ENCODE measurements around the gene NFIA. TPM values are rescaled to one million over a fixed set of nuclear protein-coding genes. Genes with fewer than 3 reads are reported as not detected.

NFIA gene
- total and polyA plus RNA-seq, 2 of the 13 experiments (the other 11 are each of a cell fraction or from before 2014, with no cell fraction given), result 14.7 to 28.5 TPM

DNA sequence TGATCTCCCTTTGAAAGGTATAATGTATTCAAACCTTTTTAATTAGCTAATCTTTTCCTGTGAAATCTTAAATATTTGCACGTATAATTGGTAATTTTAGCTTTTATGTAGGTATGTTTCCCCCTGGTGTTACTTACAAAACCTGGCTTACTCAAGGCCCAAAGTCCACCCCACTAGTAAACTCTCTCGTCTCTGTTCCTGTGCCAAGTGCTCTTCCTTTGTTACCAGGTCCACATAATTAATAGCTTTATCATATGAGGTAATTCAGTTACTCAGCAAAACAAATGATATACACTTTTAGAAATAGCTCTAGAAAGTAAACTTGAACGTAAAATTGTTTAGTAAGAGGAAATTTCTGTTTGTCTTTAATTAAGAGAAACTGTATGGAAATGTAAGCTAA is 36.7 kb downstream of the NFIA start (continued):
- TF ChIP-seq, protein P1, sequence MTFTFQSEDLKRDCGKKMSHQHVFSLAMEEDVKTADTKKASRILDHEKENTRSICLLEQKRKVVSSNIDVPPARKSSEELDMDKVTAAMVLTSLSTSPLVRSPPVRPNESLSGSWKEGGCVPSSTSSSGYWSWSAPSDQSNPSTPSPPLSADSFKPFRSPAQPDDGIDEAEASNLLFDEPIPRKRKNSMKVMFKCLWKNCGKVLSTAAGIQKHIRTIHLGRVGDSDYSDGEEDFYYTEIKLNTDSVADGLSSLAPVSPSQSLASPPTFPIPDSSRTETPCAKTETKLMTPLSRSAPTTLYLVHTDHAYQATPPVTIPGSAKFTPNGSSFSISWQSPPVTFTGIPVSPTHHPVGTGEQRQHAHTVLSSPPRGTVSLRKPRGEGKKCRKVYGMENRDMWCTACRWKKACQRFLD (CRISPR knock-in tag; IDR thresholded peaks at IDR 0.05; ENCODE audit: borderline replicate concordance), result no peak
- TF ChIP-seq DPF2 (CRISPR knock-in tag; IDR thresholded peaks at IDR 0.05; ENCODE audit: borderline replicate concordance, low read depth) (peak; percentile 31; the same call in 1 of the 2 replicates), ZNF792 (CRISPR knock-in tag; IDR thresholded peaks at IDR 0.05) (no peak), ZNF614 (CRISPR knock-in tag; IDR thresholded peaks at IDR 0.05; ENCODE audit: borderline replicate concordance) (peak; percentile 75; the same call in 1 of the 2 replicates), CREM (IDR thresholded peaks at IDR 0.05) (peak; percentile 75), CREM (CRISPR knock-in tag; IDR thresholded peaks at IDR 0.05) (no peak), YEATS2 (CRISPR knock-in tag; IDR thresholded peaks at IDR 0.05; ENCODE audit: borderline replicate concordance) (no peak; the same call in 1 of the 2 replicates), ZNF7 (CRISPR knock-in tag; IDR thresholded peaks at IDR 0.05) (no peak), MEF2D (CRISPR knock-in tag; IDR thresholded peaks at IDR 0.05) (0 out of 2 replicates have a peak, but pooled peaks have one; percentile 21), MIXL1 (CRISPR knock-in tag; IDR thresholded peaks at IDR 0.05) (peak; percentile 79; the same call in 1 of the 2 replicates), NCOA2 (CRISPR knock-in tag; IDR thresholded peaks at IDR 0.05) (peak; percentile 70), SOX13 (IDR thresholded peaks at IDR 0.05) (peak; percentile 68; the same call in 1 of the 2 replicates), SOX13 (CRISPR knock-in tag; conservative IDR thresholded peaks at IDR 0.05 in 1 of 2, IDR thresholded peaks at IDR 0.05 in 1 of 2) (peak in 1 of 2 experiments; percentile 90; a peak in 2 of 4 replicates), MED1 (CRISPR knock-in tag; IDR thresholded peaks at IDR 0.05) (peak; percentile 61), HMGXB4 (CRISPR knock-in tag; IDR thresholded peaks at IDR 0.05; ENCODE audit: borderline replicate concordance in 1 of 2, low read depth in 1 of 2) (peak in 1 of 2 experiments; percentile 27; a peak in 1 of 4 replicates), BORCS8-MEF2B (CRISPR knock-in tag; IDR thresholded peaks at IDR 0.05) (no peak), CREB1 (IDR thresholded peaks at IDR 0.05) (no peak), CREB1 (CRISPR knock-in tag; IDR thresholded peaks at IDR 0.05) (peak; percentile 52), POGZ (CRISPR knock-in tag; IDR thresholded peaks at IDR 0.05) (peak; percentile 28; the same call in 1 of the 2 replicates)
- TF ChIP-seq, protein P2, sequence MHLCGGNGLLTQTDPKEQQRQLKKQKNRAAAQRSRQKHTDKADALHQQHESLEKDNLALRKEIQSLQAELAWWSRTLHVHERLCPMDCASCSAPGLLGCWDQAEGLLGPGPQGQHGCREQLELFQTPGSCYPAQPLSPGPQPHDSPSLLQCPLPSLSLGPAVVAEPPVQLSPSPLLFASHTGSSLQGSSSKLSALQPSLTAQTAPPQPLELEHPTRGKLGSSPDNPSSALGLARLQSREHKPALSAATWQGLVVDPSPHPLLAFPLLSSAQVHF (CRISPR knock-in tag; IDR thresholded peaks at IDR 0.05), result no peak
- TF ChIP-seq, protein P3, sequence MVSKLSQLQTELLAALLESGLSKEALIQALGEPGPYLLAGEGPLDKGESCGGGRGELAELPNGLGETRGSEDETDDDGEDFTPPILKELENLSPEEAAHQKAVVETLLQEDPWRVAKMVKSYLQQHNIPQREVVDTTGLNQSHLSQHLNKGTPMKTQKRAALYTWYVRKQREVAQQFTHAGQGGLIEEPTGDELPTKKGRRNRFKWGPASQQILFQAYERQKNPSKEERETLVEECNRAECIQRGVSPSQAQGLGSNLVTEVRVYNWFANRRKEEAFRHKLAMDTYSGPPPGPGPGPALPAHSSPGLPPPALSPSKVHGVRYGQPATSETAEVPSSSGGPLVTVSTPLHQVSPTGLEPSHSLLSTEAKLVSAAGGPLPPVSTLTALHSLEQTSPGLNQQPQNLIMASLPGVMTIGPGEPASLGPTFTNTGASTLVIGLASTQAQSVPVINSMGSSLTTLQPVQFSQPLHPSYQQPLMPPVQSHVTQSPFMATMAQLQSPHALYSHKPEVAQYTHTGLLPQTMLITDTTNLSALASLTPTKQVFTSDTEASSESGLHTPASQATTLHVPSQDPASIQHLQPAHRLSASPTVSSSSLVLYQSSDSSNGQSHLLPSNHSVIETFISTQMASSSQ (IDR thresholded peaks at IDR 0.05; ENCODE audit: low read depth), result 0 out of 2 replicates have a peak, but pooled peaks have one; percentile 22
- TF ChIP-seq, protein P3 (CRISPR knock-in tag; IDR thresholded peaks at IDR 0.05; ENCODE audit: borderline replicate concordance), result no peak
